Kidney capillary endothelial cell (primary cell): Measurements from ENCODE around the gene GIMAP1.

ENCODE experiments used
- DNase-seq: peaks from one replicate; pipeline ENCODE4 v3.0.0-alpha.2; 2018; ENCODE audit warnings: low spot score

The GIMAP1 gene

DNA sequence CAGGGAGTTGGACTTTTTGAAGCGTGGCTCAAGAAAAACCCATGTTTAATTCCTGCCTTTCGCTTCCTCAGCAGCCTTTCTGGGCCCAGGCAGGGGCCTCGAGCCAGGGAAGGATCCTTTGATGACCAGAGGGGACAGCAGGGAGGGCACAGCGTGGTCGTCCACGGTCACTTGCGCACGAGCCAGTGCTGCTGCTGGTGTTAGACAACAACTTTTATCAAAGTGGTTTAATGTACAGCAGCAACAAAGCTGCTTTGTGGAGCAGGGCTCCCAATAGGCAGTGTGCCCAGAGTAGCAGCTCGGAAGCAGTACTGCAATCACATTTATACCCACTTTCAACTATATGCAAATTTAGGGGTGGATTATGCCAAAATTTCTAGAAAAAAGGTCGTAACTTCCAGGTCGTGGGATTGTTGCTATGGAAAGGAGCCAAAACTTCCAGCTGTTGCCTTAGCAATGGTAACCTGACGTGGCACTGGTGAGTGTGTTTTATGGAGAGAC, 6.1 kb downstream of the GIMAP1 start:
- no peak for DNase-seq

DNA sequence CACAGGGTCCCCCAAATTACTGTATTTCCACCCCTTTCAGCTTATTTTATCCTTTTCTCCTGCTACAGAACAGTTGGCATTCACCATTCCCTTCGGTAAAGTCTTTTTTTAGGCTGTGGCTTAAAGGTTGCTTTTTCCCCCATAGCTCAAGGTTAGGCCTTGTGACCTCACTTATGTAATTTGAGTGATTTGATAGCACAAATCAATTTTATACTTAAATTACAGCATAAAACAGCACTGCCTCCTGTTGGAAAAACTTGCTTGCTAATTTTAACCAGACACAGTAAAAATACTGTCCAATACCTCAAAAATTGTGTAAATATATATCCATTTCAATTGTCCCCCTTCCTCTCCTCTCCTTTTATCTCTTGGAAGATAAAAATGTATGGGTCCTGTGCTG, 7.1 kb downstream of the GIMAP1 start:
- DNase-seq, result no peak

DNA sequence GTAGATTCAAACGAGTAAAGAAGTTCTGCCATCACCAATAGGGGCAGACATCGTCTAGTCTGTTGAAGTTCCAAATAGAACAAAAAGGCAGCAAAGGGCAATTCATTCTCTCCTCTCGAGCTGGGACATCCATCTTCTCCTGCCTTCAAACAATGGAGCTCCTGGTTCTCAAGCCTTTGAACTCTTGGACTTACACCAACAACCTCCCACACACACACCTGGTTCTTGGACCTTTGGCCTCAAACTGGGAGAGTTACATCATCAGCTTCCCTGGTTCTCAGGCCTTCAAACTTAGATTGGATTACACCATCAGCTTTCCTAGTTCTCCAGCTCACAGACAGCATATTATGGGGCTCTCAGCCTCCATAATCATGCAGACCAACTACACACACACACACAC, 11.0 kb downstream of the GIMAP1 start:
- DNase-seq, result no peak

DNA sequence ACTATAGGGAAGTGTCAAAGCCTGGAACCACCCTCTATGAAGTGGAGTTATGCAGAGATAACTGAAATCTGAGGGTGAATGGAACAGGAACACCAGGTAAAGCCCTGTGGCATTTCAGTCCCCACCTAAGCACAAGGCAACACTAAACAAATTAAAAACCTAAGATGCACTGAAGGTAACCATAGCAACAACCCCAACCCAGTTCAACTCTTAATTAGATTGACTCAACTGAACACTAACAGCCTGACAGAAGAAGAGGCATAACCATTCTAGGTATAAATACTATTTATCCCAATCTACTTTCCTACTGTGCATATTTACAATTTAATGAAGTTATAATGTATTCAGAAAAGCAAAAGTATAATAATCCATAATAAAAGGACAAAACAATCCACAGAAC, 11.6 kb downstream of the GIMAP1 start:
- DNase-seq, result no peak

DNA sequence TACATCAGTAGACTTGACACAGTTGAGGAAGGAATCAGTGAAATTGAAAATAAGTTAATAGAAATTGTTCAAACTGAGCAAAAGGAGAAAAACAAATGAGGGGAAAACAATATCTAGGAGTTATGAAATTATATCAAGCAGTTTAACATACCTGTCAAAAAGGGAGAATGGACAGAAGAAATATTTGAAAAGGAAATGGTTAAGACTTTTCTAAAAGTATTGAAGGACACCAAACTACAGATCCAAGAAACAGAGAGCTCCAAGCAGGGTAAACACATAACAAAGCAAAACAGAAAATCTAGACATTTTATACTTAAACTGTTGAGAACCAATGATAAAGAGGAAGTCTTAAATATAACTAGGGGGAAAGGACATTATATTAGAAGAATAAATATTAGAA, 12.2 kb downstream of the GIMAP1 start:
- DNase-seq, result no peak

- no peak for DNase-seq
Measured at GRCh38 chr7:150731916-150732315, 15.5 kb downstream of the GIMAP1 start.

- no peak for DNase-seq
Measured at GRCh38 chr7:150732786-150733481, 16.5 kb downstream of the GIMAP1 start.

GRCh38 chr7:150733482-150734095, 17.2 kb downstream of the GIMAP1 start:
- no peak for DNase-seq

- DNase-seq, result no peak
Measured at GRCh38 chr7:150734254-150734653, 17.8 kb downstream of the GIMAP1 start.

DNA sequence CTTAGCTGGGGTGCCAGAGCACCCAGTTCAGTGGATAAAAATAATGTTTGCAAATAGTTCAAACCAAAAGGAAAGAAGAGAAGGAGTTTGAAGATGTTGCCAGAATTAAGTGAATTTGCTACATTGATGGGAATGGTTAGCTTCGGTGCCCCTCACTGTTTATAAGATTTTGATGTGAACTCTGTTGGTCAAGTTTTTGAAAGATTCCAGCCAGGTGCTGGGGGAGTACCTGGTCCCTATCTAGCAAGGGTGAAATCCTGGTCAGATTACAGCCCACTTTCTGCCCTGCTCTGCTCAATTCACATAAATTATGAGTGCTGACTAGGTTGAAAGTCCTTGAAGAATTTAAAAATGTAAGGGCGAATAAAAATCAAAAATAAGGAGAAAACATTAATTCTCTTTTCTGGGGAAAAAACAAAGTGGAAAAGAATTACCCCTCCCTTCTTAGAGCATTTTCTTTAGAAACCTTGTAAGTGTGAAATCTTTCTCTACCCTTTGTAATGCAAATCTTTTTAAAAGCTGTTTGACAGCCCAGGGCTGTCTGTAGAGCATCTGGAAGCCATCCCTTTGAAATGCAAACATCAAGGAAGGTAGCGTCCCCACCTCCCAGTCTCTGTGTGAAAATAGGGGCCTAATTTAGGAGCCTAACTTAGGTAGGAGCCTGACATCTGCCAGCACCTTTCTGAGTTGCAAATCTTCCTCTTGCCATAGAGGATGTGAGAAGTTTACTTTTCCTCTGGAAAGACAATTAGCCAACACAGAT, 19.4 kb downstream of the GIMAP1 start:
- DNase-seq, result no peak

DNA sequence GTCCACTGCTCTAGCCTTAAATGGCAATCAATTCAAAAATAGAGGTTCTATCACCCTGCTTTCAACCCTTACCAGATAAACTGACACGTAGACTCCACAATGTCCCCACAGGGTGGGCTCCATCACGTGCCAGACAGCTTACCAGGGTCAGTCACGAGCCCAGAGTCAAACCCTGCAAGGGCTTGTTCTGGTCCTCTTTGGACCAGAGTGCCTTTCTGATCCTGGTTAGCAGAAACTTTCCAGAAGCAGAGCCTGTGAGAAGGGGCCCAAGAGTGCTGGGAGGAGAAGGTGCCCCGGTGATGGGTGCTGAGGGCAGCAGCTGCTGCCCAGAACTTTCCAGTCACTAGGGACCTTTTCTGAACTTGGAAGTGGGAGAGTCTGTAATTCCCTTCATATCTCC, 20.5 kb downstream of the GIMAP1 start:
- DNase-seq, result no peak

- peak; percentile 21 for DNase-seq
Measured at GRCh38 chr7:150737265-150738055, 21.0 kb downstream of the GIMAP1 start, which contains the start of gene GIMAP5. Gene GIMAP5 (plus strand): TSS chr7:150737418. CDS start chr7:150740885, 3,467 bp downstream.

GRCh38 chr7:150738092-150738491, 21.7 kb downstream of the GIMAP1 start:
- no peak for DNase-seq

GRCh38 chr7:150738591-150739001, 22.2 kb downstream of the GIMAP1 start:
- peak; percentile 87 for DNase-seq

DNA sequence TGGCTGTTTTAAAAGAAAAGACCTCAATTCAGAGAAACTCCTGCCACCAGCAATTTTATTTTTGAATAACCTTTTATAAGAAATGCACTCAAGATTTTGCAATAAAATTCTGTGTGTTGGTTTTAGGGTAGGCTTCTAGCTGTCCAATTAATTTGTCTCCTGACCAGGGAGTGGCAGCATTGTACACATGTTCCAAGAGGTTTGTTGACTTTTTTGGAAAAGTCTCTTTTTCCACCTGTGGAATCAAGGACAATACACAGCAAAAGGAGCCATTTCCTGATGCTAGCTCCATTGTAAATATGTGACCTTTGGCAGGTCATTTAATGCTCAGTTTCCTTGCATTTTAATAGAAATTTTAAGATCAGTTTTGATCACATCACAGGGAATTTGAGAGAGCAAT, 22.6 kb downstream of the GIMAP1 start:
- DNase-seq, result no peak

DNA sequence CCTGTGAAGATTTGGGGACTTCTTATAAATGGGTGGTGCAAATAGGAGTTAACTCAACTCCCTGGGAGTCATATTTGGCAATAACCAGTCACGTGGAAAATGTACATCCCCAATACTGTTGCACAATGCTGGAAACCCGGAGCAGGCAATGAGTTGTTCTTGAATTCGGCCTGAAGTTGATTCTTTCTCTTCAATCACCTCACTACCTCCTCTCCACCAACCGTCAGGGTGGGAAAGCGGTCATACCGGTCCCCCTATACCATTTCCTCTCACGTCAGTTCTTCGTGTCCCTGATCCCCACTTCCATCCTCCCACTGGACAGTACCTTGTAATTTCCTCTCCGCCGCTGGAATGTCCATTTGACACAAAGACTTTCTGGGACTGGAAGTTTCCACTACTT, 23.6 kb downstream of the GIMAP1 start:
- DNase-seq, result no peak

DNA sequence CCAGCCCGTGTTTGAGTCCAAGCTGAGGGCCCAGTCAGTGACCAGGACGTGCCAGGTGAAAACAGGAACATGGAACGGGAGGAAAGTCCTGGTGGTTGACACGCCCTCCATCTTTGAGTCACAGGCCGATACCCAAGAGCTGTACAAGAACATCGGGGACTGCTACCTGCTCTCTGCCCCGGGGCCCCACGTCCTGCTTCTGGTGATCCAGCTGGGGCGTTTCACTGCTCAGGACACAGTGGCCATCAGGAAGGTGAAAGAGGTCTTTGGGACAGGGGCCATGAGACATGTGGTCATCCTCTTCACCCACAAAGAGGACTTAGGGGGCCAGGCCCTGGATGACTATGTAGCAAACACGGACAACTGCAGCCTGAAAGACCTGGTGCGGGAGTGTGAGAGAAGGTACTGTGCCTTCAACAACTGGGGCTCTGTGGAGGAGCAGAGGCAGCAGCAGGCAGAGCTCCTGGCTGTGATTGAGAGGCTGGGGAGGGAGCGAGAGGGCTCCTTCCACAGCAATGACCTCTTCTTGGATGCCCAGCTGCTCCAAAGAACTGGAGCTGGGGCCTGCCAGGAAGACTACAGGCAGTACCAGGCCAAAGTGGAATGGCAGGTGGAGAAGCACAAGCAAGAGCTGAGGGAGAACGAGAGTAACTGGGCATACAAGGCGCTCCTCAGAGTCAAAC, 26.0 kb downstream of the GIMAP1 start:
- no peak for DNase-seq

DNA sequence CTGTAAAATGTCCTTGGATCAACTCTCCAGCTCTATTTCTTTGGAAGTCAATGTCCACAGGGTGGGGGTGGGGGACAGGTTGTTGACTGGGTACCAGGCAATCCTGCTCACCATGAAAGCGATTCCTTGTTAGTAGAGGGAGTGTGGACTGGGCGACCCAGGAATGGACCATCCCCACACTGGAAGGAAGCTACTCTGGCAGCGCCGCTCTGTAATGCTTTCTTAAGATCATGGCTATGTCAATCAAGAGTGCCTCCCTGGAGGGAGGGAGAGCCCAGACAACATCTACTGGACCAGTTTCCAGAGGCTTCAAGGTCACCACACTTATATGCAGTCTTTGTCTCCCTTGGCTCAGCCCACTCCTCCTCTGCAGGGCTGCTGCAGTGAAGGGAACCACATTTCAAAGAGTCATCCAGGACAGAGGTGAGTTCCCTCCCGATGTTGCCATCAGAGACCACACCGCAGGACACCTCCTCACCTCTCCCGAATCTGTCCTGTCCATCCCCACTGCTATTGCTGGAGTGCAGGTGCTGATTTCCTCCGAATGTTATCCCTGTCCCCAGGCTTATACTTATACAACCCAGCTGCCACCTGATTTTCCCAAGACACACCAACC, 27.7 kb downstream of the GIMAP1 start:
- no peak for DNase-seq

- no peak for DNase-seq
Measured at GRCh38 chr7:150745086-150745485, 28.7 kb downstream of the GIMAP1 start.

GRCh38 chr7:150745876-150746275, 29.5 kb downstream of the GIMAP1 start:
- DNase-seq, result no peak

DNA sequence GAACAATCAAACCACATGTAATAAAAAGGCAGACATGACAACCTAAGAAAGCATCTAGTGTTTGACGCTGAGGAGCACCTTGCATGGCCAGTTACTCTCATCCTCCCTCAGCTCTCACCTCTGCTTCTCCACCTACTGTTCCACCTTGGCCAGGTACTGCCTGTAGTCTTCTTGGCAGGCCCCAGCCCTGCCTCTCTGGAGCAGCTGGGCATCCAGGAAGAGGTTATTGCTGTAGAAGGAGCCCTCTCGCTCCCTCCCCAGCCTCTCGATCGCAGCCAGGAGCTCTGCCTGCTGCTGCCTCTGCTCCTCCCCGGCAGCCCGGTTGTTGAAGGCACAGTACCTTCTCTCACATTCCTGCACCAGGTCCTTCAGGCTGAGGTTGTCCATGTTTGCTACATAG, 30.5 kb downstream of the GIMAP1 start:
- DNase-seq, result no peak
